Right cardiac atrium (tissue), 5 donors: ENCODE measurements around the gene PTTG1IP. TPM values are rescaled to one million over a fixed set of nuclear protein-coding genes. Genes with fewer than 3 reads are reported as not detected.
A peak's percentile ranks its signal among the peaks of the same experiment; 100 is the strongest.
"Not testable (repeated sequence)": the region's sequence is repeated elsewhere in the genome, so short reads cannot be mapped to it uniquely, and the experiment has no call there.

Source experiments
- ATAC-seq, 2 donors: fragments of 200-7000 bp; cut with Tn5 transposase; one replicate each; pipeline versions ENCODE4 v1.8.0 to v1.9.1; 2020; ENCODE audit warnings: moderate library complexity in 2 of 2, mild to moderate bottlenecking in 1 of 2
- DNase-seq, 3 donors: peaks; one replicate each; pipeline ENCODE4 v3.0.0-alpha.2; 2020
- H3K27ac ChIP-seq: one replicate; pipeline ENCODE4 v1.5.1; 2013; ENCODE audit warnings: mild to moderate bottlenecking, low read length, control low read depth, moderate library complexity
- H3K27me3 ChIP-seq: one replicate; pipeline ENCODE4 v1.6.1; 2013; ENCODE audit not compliant: control insufficient read depth, insufficient read depth
- H3K4me1 ChIP-seq: one replicate; pipeline ENCODE4 v1.6.1; 2013; ENCODE audit warnings: low read length; ENCODE audit not compliant: control insufficient read depth, insufficient read depth
- H3K4me3 ChIP-seq: one replicate; pipeline ENCODE4 v1.5.1; 2013; ENCODE audit warnings: low read length, control low read depth
- H3K9me3 ChIP-seq: one replicate; pipeline ENCODE4 v1.6.1; 2013; ENCODE audit warnings: low read length; ENCODE audit not compliant: control insufficient read depth
- WGBS: extraction: QIAGEN DNeasy Blood & Tissue Kit; methylation state at CpG from one replicate; pipeline ENCODE4 v1.1.7; 2013; 5-methylcytosine and 5-hydroxymethylcytosine counted together
- intact Hi-C, 4 donors: fragments of 100-400 bp; cut with DNase I; formaldehyde crosslinking; loops; one replicate each; pipeline versions ENCODE4 v1.11.0 to v1.14.0; 2022 to 2023
- polyA plus RNA-seq: library from polyadenylated mRNA; stranded (reverse); fragments of 200-250 nt; gene quantifications from one replicate; pipeline ENCODE4 v1.2.3, GENCODE V29; 2013
- total RNA-seq, 4 donors: library from RNA; stranded (reverse); fragmentation: NEBNext Ultra II Directional; extraction: Animal tissue kit (Norgen Biotek cat#: 25700); gene quantifications; one replicate each; pipeline ENCODE4 v1.2.1, GENCODE V29; 2021
- donor health status: healthy with polysubstance abuse.
- donor health status: DM: no; HTN: yes; CAD: no.
- donor health status: DM: no; HTN: no; CAD: no.
- donor health status: DM: no; HTN: yes; CAD: no; lungs with severe emphysema.
- donor health status: DM: yes; HTN: yes; CAD: no.

Gene PTTG1IP
- total and polyA plus RNA-seq, 5 donors: 172 to 206 (median 195) TPM

GRCh38 chr21:44916965-44917364 is 43.5 kb upstream of the PTTG1IP start:
- no peak for DNase-seq
- Histone ChIP-seq H3K27ac (no peak overlapping the region), H3K4me1 (no peaks in the 10 kb centered on the region), H3K4me3 (no peak overlapping the region), H3K27me3 (no peaks in the 10 kb centered on the region), H3K9me3 (no peaks in the 10 kb centered on the region)
- no peak for ATAC-seq
- intact Hi-C loops: no loop called here
- WGBS: 52% methylated on average over 7 of the region's 7 CpGs

- intact Hi-C loops: no loop called here
- Histone ChIP-seq H3K4me1 (no peaks in the 10 kb centered on the region), H3K9me3 (no peaks in the 10 kb centered on the region), H3K27me3 (no peaks in the 10 kb centered on the region), H3K27ac (no peak overlapping the region), H3K4me3 (no peak overlapping the region)
- ATAC-seq (peak in 1 of 2 donors; percentile 43), DNase-seq (peak; percentile 52 to 69 (median 68))
- WGBS: 79% methylated on average over 18 of the region's 18 CpGs
Measured at GRCh38 chr21:44914176-44914874, 40.8 kb upstream of the PTTG1IP start.

- no peaks in the 10 kb centered on the region for H3K9me3 ChIP-seq
- no peak overlapping the region for H3K27ac ChIP-seq
- WGBS: 84% methylated on average over 7 of the region's 7 CpGs
- ATAC-seq: no peak
- DNase-seq: peak in 2 of 3 donors; percentile 40 to 44
- H3K27me3 ChIP-seq: no peaks in the 10 kb centered on the region
- no peaks in the 10 kb centered on the region for H3K4me1 ChIP-seq
- no peak overlapping the region for H3K4me3 ChIP-seq
- intact Hi-C loops: no loop called here
Measured at GRCh38 chr21:44913425-44914175, 40.1 kb upstream of the PTTG1IP start.

GRCh38 chr21:44912506-44913412 is 39.3 kb upstream of the PTTG1IP start:
- H3K27ac ChIP-seq, ATAC-seq, intact Hi-C loops, H3K27me3 ChIP-seq, H3K4me1 ChIP-seq, H3K4me3 ChIP-seq, H3K9me3 ChIP-seq: not testable (repeated sequence)
- DNase-seq: peak in 2 of 3 donors; percentile 38 to 48
- WGBS: 80% methylated on average over 19 of the region's 25 CpGs

GRCh38 chr21:44912158-44912473 is 38.6 kb upstream of the PTTG1IP start:
- Histone ChIP-seq H3K27ac (no peak overlapping the region), H3K4me1 (no peaks in the 10 kb centered on the region), H3K4me3 (no peak overlapping the region), H3K27me3 (no peaks in the 10 kb centered on the region), H3K9me3 (no peaks in the 10 kb centered on the region)
- 76% methylated on average over 8 of the region's 8 CpGs for WGBS
- ATAC-seq (peak in 1 of 2 donors; percentile 12), DNase-seq (peak in 2 of 3 donors; percentile 20 to 53)
- intact Hi-C loops: no loop called here

GRCh38 chr21:44911384-44912157 is 38.1 kb upstream of the PTTG1IP start:
- intact Hi-C loops: no loop called here
- no peaks in the 10 kb centered on the region for H3K27me3 ChIP-seq
- H3K27ac ChIP-seq: no peak overlapping the region
- ATAC-seq (peak; percentile 70 to 75), DNase-seq (peak; percentile 58 to 90 (median 89))
- H3K9me3 ChIP-seq: no peaks in the 10 kb centered on the region
- H3K4me3 ChIP-seq: no peak overlapping the region
- 56% methylated on average over 19 of the region's 19 CpGs for WGBS
- no peaks in the 10 kb centered on the region for H3K4me1 ChIP-seq

GRCh38 chr21:44911068-44911383 is 37.5 kb upstream of the PTTG1IP start:
- no peaks in the 10 kb centered on the region for H3K4me1 ChIP-seq

GRCh38 chr21:44910229-44911067 is 37.0 kb upstream of the PTTG1IP start:
- ATAC-seq (no peak), DNase-seq (peak in 2 of 3 donors; percentile 37 to 57)
- H3K4me3 ChIP-seq: no peak overlapping the region
- WGBS: 84% methylated on average over 27 of the region's 27 CpGs
- intact Hi-C loops: no loop called here
- H3K27ac ChIP-seq: no peak overlapping the region
- H3K4me1 ChIP-seq: no peaks in the 10 kb centered on the region
- H3K27me3 ChIP-seq: no peaks in the 10 kb centered on the region
- H3K9me3 ChIP-seq: no peaks in the 10 kb centered on the region

More at GRCh38 chr21:44911068-44911383, 37.5 kb upstream of the PTTG1IP start:
- no peak for ATAC-seq
- no peak overlapping the region for H3K4me3 ChIP-seq
- H3K27me3 ChIP-seq: no peaks in the 10 kb centered on the region
- intact Hi-C loops: no loop called here
- no peaks in the 10 kb centered on the region for H3K9me3 ChIP-seq
- WGBS: 76% methylated on average over 10 of the region's 10 CpGs
- no peak overlapping the region for H3K27ac ChIP-seq
- no peak for DNase-seq

- DNase-seq: no peak
- H3K27ac ChIP-seq: no peak overlapping the region
- ATAC-seq: no peak
- WGBS: 87% methylated on average over 9 of the region's 9 CpGs
- H3K4me3 ChIP-seq: no peak overlapping the region
- no peaks in the 10 kb centered on the region for H3K4me1 ChIP-seq
- no peaks in the 10 kb centered on the region for H3K27me3 ChIP-seq
- intact Hi-C loops: no loop called here
- H3K9me3 ChIP-seq: no peaks in the 10 kb centered on the region
Measured at GRCh38 chr21:44909719-44910118, 36.2 kb upstream of the PTTG1IP start.

GRCh38 chr21:44908908-44909307 is 35.4 kb upstream of the PTTG1IP start:
- H3K27ac ChIP-seq: no peak overlapping the region
- intact Hi-C loops: no loop called here
- H3K27me3 ChIP-seq: no peaks in the 10 kb centered on the region
- DNase-seq (peak in 2 of 3 donors; percentile 42 to 45), ATAC-seq (no peak)
- no peaks in the 10 kb centered on the region for H3K4me1 ChIP-seq
- WGBS: 87% methylated on average over 21 of the region's 21 CpGs
- H3K9me3 ChIP-seq: no peaks in the 10 kb centered on the region
- no peak overlapping the region for H3K4me3 ChIP-seq
